Duodenal mucosa (tissue), 2 donors: ENCODE measurements around the gene NSF.
"Not testable (repeated sequence)": the region's sequence is repeated elsewhere in the genome, so short reads cannot be mapped to it uniquely, and the experiment has no call there.

Source experiments
- H3K27ac ChIP-seq: one replicate; pipeline ENCODE4 v1.7.0; 2013; ENCODE audit warnings: low read depth, low read length
- H3K27me3 ChIP-seq, 2 donors: one replicate each; pipeline ENCODE4 v1.7.0; 2013; ENCODE audit warnings: low read length in 2 of 2, control low read depth in 1 of 2; ENCODE audit not compliant: insufficient read depth in 2 of 2, control insufficient read depth in 1 of 2
- H3K36me3 ChIP-seq, 2 donors: one replicate each; pipeline ENCODE4 v1.7.0; 2013; ENCODE audit warnings: low read length in 2 of 2, control low read depth in 1 of 2; ENCODE audit not compliant: insufficient read depth in 2 of 2, control insufficient read depth in 1 of 2
- H3K4me1 ChIP-seq, 2 donors: one replicate each; pipeline ENCODE4 v1.7.0; 2013; ENCODE audit warnings: low read length in 2 of 2, control low read depth in 1 of 2; ENCODE audit not compliant: insufficient read depth in 2 of 2, control insufficient read depth in 1 of 2
- H3K4me3 ChIP-seq, 2 donors: one replicate each; pipeline ENCODE4 v1.7.0; 2013; ENCODE audit warnings: low read length in 2 of 2, low read depth in 1 of 2
- H3K9ac ChIP-seq, 2 donors: one replicate each; pipeline ENCODE4 v1.7.0; 2013; ENCODE audit warnings: low read length in 2 of 2, low read depth in 1 of 2
- H3K9me3 ChIP-seq, 2 donors: one replicate each; pipeline ENCODE4 v1.7.0; 2013; ENCODE audit warnings: low read length in 2 of 2, control low read depth in 1 of 2; ENCODE audit not compliant: control insufficient read depth in 1 of 2

NSF gene

DNA sequence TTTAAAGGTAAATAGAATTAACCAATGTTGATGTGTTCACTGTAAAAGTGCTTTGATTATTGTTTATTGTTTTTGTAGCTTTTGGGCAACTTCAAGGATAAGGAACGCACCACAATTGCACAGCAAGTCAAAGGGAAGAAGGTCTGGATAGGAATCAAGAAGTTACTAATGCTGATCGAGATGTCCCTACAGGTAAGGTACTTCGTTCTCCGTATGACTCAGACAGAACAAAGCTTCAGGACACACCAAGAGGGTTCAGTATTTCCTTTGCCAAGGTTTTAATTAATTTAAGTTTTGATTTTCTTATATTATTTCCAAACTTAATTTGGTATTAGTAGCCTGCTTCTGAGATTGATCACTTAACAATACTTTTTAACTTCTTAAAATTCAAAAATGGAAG, 161.0 kb downstream of the NSF start:
- Histone ChIP-seq H3K9me3 (no peaks in the 10 kb centered on the region), H3K4me3 (no peak overlapping the region), H3K9ac (no peak overlapping the region), H3K4me1 (no peaks in the 10 kb centered on the region), H3K27me3 (no peaks in the 10 kb centered on the region), H3K36me3 (peaks cover 30 to 51% of the 10 kb centered on the region in 2 donors), H3K27ac (no peak overlapping the region)

- H3K27ac ChIP-seq: no peak overlapping the region
- H3K36me3 ChIP-seq: peaks cover 30 to 55% of the 10 kb centered on the region in 2 donors
- no peak overlapping the region for H3K4me3 ChIP-seq
- H3K9me3 ChIP-seq: no peaks in the 10 kb centered on the region
- H3K27me3 ChIP-seq: no peaks in the 10 kb centered on the region
- H3K9ac ChIP-seq: no peak overlapping the region
- no peaks in the 10 kb centered on the region for H3K4me1 ChIP-seq
Observed at GRCh38 chr17:46753776-46754175, 163.3 kb downstream of the NSF start.

- Histone ChIP-seq H3K27me3 (no peaks in the 10 kb centered on the region), H3K36me3 (peaks cover 24 to 53% of the 10 kb centered on the region in 2 donors), H3K4me3 (no peak overlapping the region), H3K27ac (no peak overlapping the region), H3K9ac (no peak overlapping the region), H3K9me3 (no peaks in the 10 kb centered on the region), H3K4me1 (no peaks in the 10 kb centered on the region)
Observed at GRCh38 chr17:46756081-46756735, 165.7 kb downstream of the NSF start.

DNA sequence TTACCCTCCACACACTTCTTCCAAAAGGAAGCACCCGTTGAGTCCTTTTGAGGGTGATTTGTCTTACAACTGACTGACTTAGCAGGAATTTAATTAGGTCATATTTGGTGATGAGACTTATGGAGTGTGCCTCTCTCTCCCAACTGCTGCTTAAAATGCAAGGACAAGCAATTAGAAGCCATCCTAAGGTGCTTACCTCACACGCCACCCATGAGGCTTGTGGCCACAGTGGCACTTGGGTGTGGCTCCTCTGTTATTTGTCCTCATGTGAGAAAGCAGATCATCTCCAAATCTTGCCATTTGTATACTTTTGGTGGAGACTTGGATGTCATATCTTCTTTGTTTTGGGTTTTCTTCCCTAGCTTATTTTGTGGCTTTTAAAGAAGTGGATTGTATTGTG, 166.4 kb downstream of the NSF start:
- Histone ChIP-seq H3K9ac (no peak overlapping the region), H3K27ac (no peak overlapping the region), H3K9me3 (no peaks in the 10 kb centered on the region), H3K36me3 (peaks cover 18 to 47% of the 10 kb centered on the region in 2 donors), H3K27me3 (no peaks in the 10 kb centered on the region), H3K4me3 (no peak overlapping the region), H3K4me1 (no peaks in the 10 kb centered on the region)

- H3K27me3 ChIP-seq, H3K4me1 ChIP-seq, H3K27ac ChIP-seq: not testable (repeated sequence)
Observed at GRCh38 chr17:46757588-46757987, 167.1 kb downstream of the NSF start.

DNA sequence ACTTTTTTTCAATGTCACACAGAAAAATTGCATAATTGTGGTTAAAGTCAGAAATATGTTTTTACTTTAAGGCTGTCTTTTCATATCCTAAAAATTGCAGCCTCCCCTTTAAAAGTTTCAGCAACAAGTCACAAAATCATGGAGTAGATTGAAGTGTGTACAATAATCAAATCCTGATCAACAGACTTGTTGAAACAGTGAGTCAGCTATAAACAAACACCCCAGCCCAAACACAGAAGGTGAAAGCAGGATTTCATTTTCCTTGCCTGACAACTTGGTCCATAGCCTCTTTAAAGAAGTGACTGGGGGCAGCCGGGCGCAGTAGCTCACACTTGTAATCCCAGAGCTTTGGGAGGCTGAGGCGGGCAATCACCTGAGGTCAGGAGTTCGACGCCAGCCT, 168.1 kb downstream of the NSF start:
- Histone ChIP-seq H3K27ac (no peak overlapping the region), H3K9me3 (no peaks in the 10 kb centered on the region), H3K36me3 (peaks cover 11 to 34% of the 10 kb centered on the region in 2 donors)

More at GRCh38 chr17:46757588-46757987, 167.1 kb downstream of the NSF start:
- not testable (repeated sequence) for H3K9ac ChIP-seq, H3K9me3 ChIP-seq, H3K4me3 ChIP-seq
- peaks cover 14 to 40% of the 10 kb centered on the region in 2 donors for H3K36me3 ChIP-seq

GRCh38 chr17:46759141-46759540, 168.7 kb downstream of the NSF start:
- no peaks in the 10 kb centered on the region for H3K9me3 ChIP-seq
- no peaks in the 10 kb centered on the region for H3K27me3 ChIP-seq
- H3K4me3 ChIP-seq: no peak overlapping the region
- H3K27ac ChIP-seq: no peak overlapping the region
- H3K4me1 ChIP-seq: no peaks in the 10 kb centered on the region
- no peak overlapping the region for H3K9ac ChIP-seq
- H3K36me3 ChIP-seq: peaks cover 11 to 32% of the 10 kb centered on the region in 2 donors

More for the DNA sequence above, 168.1 kb downstream of the NSF start:
- Histone ChIP-seq H3K27me3 (no peaks in the 10 kb centered on the region), H3K9ac (no peak overlapping the region), H3K4me3 (no peak overlapping the region), H3K4me1 (no peaks in the 10 kb centered on the region)

- no peaks in the 10 kb centered on the region for H3K9me3 ChIP-seq
- H3K9ac ChIP-seq: no peak overlapping the region
- H3K36me3 ChIP-seq: peaks cover 0 to 7% of the 10 kb centered on the region in 2 donors
- H3K4me3 ChIP-seq: no peak overlapping the region
- H3K4me1 ChIP-seq: no peaks in the 10 kb centered on the region
- no peaks in the 10 kb centered on the region for H3K27me3 ChIP-seq
- no peak overlapping the region for H3K27ac ChIP-seq
Observed at GRCh38 chr17:46763416-46763815, 172.9 kb downstream of the NSF start.

DNA sequence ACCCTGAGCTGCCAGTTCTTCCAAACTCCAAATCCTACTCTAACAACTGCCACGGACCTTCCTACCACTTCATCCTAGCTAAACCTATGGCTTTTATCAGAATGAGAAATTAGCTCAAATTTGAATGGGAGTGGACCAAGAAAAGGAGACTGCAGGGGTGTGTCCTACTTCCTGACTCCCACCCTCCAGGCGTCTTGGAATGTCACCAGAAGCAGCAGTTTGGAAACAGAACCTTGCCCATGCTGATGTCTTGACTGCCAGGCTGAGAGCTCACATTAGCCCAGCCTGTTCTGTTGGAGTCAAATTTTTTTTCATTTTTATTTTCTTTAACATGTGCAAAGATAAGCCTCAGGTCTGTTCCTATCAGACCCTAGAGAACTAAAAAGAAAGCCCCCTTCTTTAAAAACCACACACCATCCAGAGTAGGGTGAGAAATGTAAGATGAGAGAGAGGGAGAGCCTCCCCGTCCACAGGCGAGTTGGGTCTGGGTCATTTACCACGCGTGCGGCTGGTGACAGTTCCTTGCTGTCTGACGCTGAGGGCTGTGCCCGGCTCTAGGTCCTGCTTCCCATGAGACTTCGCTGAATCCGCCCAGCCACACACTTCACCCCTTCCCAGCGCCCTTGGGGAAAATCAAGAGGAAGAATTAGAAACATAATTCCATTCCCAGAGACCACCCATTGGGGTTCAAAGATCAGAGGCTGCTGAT, 173.7 kb downstream of the NSF start:
- H3K27ac ChIP-seq: no peak overlapping the region
- H3K9ac ChIP-seq: no peak overlapping the region
- H3K36me3 ChIP-seq: peaks cover 0 to 6% of the 10 kb centered on the region in 2 donors
- H3K4me3 ChIP-seq: no peak overlapping the region
- no peaks in the 10 kb centered on the region for H3K4me1 ChIP-seq
- H3K9me3 ChIP-seq: no peaks in the 10 kb centered on the region
- H3K27me3 ChIP-seq: no peaks in the 10 kb centered on the region

GRCh38 chr17:46764709-46765401, 174.4 kb downstream of the NSF start:
- H3K4me1 ChIP-seq: peaks cover 0 to 3% of the 10 kb centered on the region in 2 donors
- no peak overlapping the region for H3K9ac ChIP-seq
- H3K27me3 ChIP-seq: peaks cover 0 to 2% of the 10 kb centered on the region in 2 donors
- H3K9me3 ChIP-seq: no peaks in the 10 kb centered on the region
- H3K27ac ChIP-seq: no peak overlapping the region
- no peaks in the 10 kb centered on the region for H3K36me3 ChIP-seq
- H3K4me3 ChIP-seq: no peak overlapping the region
